OCI-LY7 (cell line): ENCODE results near the gene PSKH1. TPM values are rescaled to one million over a fixed set of nuclear protein-coding genes. Genes with fewer than 3 reads are reported as not detected.

Experiments used
- BruUV-seq: library from RNA; stranded (reverse); fragments of 400-500 nt; replicated peaks from 2 replicates; lab custom pipeline; 2021; lab: Mats Ljungman, UMichigan
- CTCF ChIA-PET: fragments of 300-600 bp; sonication (Branson Sonifier 250); formaldehyde crosslinking; loops from one replicate; lab custom pipeline; 2022; ENCODE audit warnings: antibody characterized with exemption; ENCODE audit not compliant: unreplicated experiment; lab: Charles Lee
- POLR2A ChIA-PET: fragments of 300-600 bp; sonication (Branson Sonifier 250); formaldehyde crosslinking; loops from one replicate; lab custom pipeline; 2022; ENCODE audit warnings: antibody characterized with exemption; lab: Charles Lee
- DNase-seq: peaks from one replicate; pipeline ENCODE4 v3.0.0-alpha.2; 2015; ENCODE audit warnings: low spot score
- H2AFZ ChIP-seq: fragments of 200-600 bp; sonication (generic), shearing (Covaris generic); 2 replicates; pipeline ENCODE4 v1.6.1; 2014; ENCODE audit warnings: mild to moderate bottlenecking, antibody characterized with exemption, low read length, moderate library complexity
- H3K27ac ChIP-seq: fragments of 200-600 bp; sonication (generic); 2 replicates; pipeline ENCODE4 v1.5.1; 2014; ENCODE audit warnings: mixed run types, low read depth, mild to moderate bottlenecking, moderate library complexity, low read length, inconsistent platforms; ENCODE audit not compliant: poor library complexity, severe bottlenecking
- H3K36me3 ChIP-seq: fragments of 200-600 bp; sonication (generic); 2 replicates; pipeline ENCODE4 v1.6.1; 2014; ENCODE audit warnings: mild to moderate bottlenecking, antibody characterized with exemption, low read length, moderate library complexity, mixed read lengths; ENCODE audit not compliant: insufficient read depth
- H3K4me1 ChIP-seq: fragments of 200-600 bp; sonication (generic); 2 replicates; pipeline ENCODE4 v1.5.1; 2014; ENCODE audit warnings: mild to moderate bottlenecking, low read length; ENCODE audit not compliant: insufficient read depth, poor library complexity, severe bottlenecking
- H3K4me2 ChIP-seq: fragments of 200-600 bp; sonication (generic); 2 replicates; pipeline ENCODE4 v1.6.1; 2014; ENCODE audit warnings: mild to moderate bottlenecking, low read length
- H3K4me3 ChIP-seq: fragments of 200-600 bp; sonication (generic); 2 replicates; pipeline ENCODE4 v1.5.1; 2014; ENCODE audit warnings: mild to moderate bottlenecking, low read depth, low read length; ENCODE audit not compliant: poor library complexity, severe bottlenecking
- H3K79me2 ChIP-seq: fragments of 200-600 bp; sonication (generic); 2 replicates; pipeline ENCODE4 v1.6.1; 2016; ENCODE audit warnings: low read depth, mild to moderate bottlenecking, low read length, moderate library complexity, mixed read lengths; ENCODE audit not compliant: insufficient read depth
- H3K9me2 ChIP-seq: fragments of 200-600 bp; sonication (generic); 2 replicates; pipeline ENCODE4 v1.6.1; 2016; ENCODE audit warnings: mild to moderate bottlenecking, low read length, mixed read lengths; ENCODE audit not compliant: insufficient read depth
- H3K9me3 ChIP-seq: fragments of 200-600 bp; sonication (generic); 2 replicates; pipeline ENCODE4 v1.6.1; 2014; ENCODE audit warnings: mild to moderate bottlenecking, mixed run types, low read length, mixed read lengths
- H4K20me1 ChIP-seq: fragments of 200-600 bp; sonication (generic); 2 replicates; pipeline ENCODE4 v1.6.1; 2014; ENCODE audit warnings: mild to moderate bottlenecking, antibody characterized with exemption, low read length, moderate library complexity, mixed read lengths; ENCODE audit not compliant: insufficient read depth
- CTCF ChIP-seq: fragments of 200-600 bp; sonication (generic); conservative IDR thresholded peaks from 2 replicates; pipeline ENCODE4 v1.5.1; 2014; ENCODE audit warnings: mild to moderate bottlenecking, antibody characterized with exemption, low read length, moderate library complexity, mixed read lengths
- EZH2phosphoT487 ChIP-seq: fragments of 200-600 bp; sonication (generic); IDR thresholded peaks from 2 replicates; pipeline ENCODE4 v1.6.1; 2018; ENCODE audit warnings: low read depth, borderline replicate concordance, mild to moderate bottlenecking, mixed run types, antibody characterized with exemption, low read length, moderate library complexity, mixed read lengths
- intact Hi-C: fragments of 100-400 bp; cut with micrococcal nuclease; formaldehyde crosslinking; loops from one replicate; pipeline ENCODE4 v1.10.0; 2022; ENCODE audit not compliant: unreplicated experiment
- total RNA-seq, 2 experiments: library from RNA; depleted of rRNA in 1 of 2; stranded (reverse); fragments of >200 nt in 1 of 2; shearing (Covaris generic) in 1 of 2; gene quantifications; 2 replicates each; pipeline ENCODE4 v1.2.3, GENCODE V29; 2014 to 2022

PSKH1 gene
- total RNA-seq, 2 experiments from 2014 or later = 10.4 to 27.1 TPM

DNA sequence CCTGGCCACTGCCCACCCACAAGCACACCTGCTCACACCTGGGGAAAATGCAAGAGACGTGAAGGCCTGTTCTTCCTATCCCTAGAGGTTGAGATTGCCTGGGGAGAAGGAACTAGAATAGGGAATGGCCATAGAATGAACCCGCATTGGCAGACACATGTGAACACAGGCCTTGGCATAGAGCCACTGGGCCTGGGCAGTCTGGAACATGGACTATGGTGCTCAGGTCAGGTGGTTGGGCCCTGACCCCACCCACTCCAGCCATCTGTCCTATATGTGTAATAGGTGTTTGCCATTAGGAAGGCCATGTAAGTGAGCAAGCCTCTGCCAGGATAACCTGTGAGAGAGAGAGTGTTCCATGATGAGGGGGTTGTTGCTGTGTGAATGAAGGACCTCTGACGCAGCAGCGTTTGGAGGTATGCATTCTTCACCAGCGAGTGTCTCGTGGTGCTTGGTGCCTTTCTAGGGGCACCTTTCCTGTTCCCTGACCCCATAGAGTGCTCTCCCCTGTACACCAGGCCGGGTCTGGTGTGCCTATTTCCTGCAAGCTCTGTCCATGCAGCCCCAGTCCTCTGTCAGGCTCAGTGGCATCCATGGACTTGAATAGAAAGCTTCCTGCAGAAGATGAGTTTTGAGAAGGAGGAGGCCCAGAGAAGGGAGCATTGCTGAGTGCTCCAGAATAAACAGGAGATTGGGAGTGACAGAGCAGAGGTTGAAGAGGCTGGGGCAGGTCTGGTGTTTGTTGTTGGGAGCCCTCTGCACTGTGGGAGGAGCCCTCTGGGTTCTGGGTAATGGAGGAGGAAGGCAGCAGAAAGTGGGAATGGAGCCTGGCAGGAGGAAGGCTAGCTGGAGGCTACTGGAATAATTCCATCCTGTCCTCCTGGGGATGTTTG lies 23.0 kb downstream of the PSKH1 start:
- H4K20me1 ChIP-seq = no peaks in the 10 kb centered on the region
- H3K36me3 ChIP-seq = peaks cover 5% of the 10 kb centered on the region; the same call in 1 of the 2 replicates
- H3K4me2 ChIP-seq = no peak overlapping the region
- no peak overlapping the region for H2AFZ ChIP-seq
- no peaks in the 10 kb centered on the region for H3K79me2 ChIP-seq
- no TSS peak for BruUV-seq
- CTCF ChIA-PET = no interaction called here
- H3K9me3 ChIP-seq = no peaks in the 10 kb centered on the region
- H3K4me1 ChIP-seq = no peaks in the 10 kb centered on the region
- intact Hi-C loops = no loop called here
- no peaks in the 10 kb centered on the region for H3K9me2 ChIP-seq
- H3K27ac ChIP-seq = no peak overlapping the region
- DNase-seq = no peak
- H3K4me3 ChIP-seq = no peak overlapping the region
- POLR2A ChIA-PET = interaction anchor here (0.6 kb wide), 1 partner anchor 20 kb away, joined by 3 read pairs; no protein-coding TSS in a partner anchor
- no peak for TF ChIP-seq EZH2phosphoT487

DNA sequence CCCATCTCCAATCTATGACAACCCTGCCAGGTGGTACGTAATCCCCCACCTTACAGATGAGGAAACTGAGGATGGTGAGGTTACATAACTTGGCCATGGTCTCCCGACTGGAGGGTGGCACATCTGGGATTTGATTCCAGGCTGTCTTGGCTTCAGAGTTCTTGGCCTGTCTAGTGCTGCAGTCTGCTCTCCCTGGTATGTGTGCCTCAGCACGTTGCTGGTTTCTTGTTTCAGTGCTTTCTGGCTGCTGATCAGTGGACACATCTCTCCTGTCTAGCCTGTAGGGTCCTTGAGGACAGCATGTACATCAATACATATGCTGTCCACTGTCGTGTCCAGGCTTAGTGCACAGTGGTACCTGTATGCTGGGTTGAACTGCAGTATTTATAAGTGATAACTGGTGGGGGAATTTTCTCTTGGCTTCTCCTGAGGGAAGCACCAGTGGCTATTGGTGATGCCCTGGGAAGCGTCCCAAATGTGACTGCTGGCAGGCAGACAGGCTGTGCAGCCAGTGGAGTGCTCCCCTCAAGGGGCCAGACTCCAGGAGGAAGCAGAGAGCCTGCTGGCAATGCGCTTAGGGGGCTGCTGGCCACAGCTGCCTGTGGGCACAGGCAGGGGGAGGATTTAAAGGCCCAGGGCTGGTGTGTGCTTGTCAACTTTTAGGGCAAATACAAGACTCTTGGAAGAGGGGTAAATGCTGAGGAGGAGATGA lies 24.2 kb downstream of the PSKH1 start:
- Histone ChIP-seq H3K9me3 (no peaks in the 10 kb centered on the region), H3K9me2 (no peaks in the 10 kb centered on the region), H4K20me1 (no peaks in the 10 kb centered on the region; the same call in 1 of the 2 replicates), H2AFZ (no peak overlapping the region), H3K79me2 (no peaks in the 10 kb centered on the region), H3K27ac (no peak overlapping the region), H3K36me3 (peaks cover 5% of the 10 kb centered on the region; the same call in 1 of the 2 replicates), H3K4me1 (no peaks in the 10 kb centered on the region), H3K4me2 (no peak overlapping the region), H3K4me3 (no peak overlapping the region)
- CTCF ChIA-PET = no interaction called here
- DNase-seq = no peak
- no TSS peak for BruUV-seq
- TF ChIP-seq CTCF = no peak
- TF ChIP-seq EZH2phosphoT487 = no peak
- intact Hi-C loops = no loop called here
- POLR2A ChIA-PET = no interaction called here

DNA sequence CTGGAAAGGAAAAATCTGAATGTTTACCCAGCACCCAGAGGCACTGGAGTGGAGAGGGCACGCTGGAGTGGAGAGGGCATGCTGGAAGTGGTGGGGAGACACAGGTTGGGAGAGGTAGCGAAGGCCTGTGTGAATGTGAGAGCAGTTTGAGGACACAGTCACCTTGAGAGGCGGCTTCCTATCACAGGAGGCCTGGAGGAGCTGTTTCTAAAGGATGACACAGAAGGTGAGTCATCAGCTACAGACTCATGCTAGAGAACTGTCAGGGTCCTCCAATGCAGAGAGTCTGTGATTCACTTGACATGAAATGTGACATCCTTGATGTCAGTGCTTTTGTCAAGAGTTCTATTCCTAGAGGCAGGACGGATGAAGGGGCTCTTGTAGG lies 24.8 kb downstream of the PSKH1 start:
- H3K79me2 ChIP-seq = no peaks in the 10 kb centered on the region
- CTCF ChIA-PET = no interaction called here
- TF ChIP-seq EZH2phosphoT487 (no peak), CTCF (no peak)
- intact Hi-C loops = no loop called here
- no peak for DNase-seq
- peaks cover 5% of the 10 kb centered on the region; the same call in 1 of the 2 replicates for H3K36me3 ChIP-seq
- no peaks in the 10 kb centered on the region for H3K9me2 ChIP-seq
- no peaks in the 10 kb centered on the region for H3K4me1 ChIP-seq
- H4K20me1 ChIP-seq = no peaks in the 10 kb centered on the region; the same call in 1 of the 2 replicates
- POLR2A ChIA-PET = no interaction called here
- no TSS peak for BruUV-seq
- no peak overlapping the region for H3K4me3 ChIP-seq
- H2AFZ ChIP-seq = no peak overlapping the region
- H3K27ac ChIP-seq = no peak overlapping the region
- no peaks in the 10 kb centered on the region for H3K9me3 ChIP-seq
- H3K4me2 ChIP-seq = no peak overlapping the region
